COLO668 (cell line): ENCODE data around the gene P2RY11.

Experiments used
- DNase-seq: peaks from one replicate; lab custom pipeline; 2025; ENCODE audit not compliant: unreplicated experiment; lab: John Stamatoyannopoulos, UW

Gene P2RY11

DNA sequence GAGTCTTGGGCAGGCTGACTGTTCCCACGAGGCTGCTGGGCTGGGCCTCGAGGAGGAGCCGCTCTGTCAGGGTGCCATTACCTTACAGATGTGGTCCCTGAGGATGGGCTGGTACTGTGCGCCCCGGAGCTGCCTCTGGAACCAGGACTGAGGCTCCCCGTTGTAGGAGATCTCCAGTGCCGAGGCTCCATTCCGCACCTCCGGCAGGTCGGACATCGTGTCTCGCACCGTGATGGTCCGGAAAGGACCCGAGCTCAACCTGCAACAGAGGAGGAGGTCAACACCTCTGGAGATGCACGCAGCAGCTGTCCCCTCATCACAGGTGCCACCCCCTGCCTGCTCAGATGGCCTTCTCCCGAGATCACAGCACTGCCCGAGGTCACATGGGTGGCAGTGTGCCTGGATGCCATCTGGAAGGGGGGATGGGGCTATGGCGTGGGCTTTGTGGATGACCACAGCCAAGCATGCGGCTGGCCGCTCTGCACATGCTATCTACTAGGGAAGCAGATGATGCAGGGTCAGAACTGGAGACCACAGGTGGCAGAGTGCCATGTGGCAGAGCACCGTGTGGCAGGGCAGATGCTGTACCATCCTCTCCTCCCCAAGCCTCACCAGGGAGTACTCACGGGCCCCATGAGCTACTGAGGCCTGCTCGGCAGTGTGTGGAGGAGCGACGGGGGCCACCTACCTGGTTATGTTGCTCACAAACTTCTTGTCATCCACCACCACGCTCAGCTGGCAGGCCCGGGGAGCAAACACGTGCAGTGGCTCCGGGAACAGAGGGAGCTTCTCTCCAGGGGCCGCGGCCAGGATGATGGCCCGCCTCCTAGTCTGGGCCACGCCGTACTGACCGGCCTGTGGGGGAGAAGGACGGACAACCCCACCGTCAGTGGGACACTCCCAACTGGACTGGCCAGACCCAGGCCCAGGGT lies 26.5 kb downstream of the P2RY11 start:
- DNase-seq, result no peak

- DNase-seq, result no peak
Observed at GRCh38 chr19:10138879-10139795, 27.6 kb downstream of the P2RY11 start.

- no peak for DNase-seq
Observed at GRCh38 chr19:10139952-10140351, 28.5 kb downstream of the P2RY11 start.

- no peak for DNase-seq
Observed at GRCh38 chr19:10141479-10141878, 30.0 kb downstream of the P2RY11 start.

GRCh38 chr19:10141973-10142372 lies 30.5 kb downstream of the P2RY11 start:
- no peak for DNase-seq

DNA sequence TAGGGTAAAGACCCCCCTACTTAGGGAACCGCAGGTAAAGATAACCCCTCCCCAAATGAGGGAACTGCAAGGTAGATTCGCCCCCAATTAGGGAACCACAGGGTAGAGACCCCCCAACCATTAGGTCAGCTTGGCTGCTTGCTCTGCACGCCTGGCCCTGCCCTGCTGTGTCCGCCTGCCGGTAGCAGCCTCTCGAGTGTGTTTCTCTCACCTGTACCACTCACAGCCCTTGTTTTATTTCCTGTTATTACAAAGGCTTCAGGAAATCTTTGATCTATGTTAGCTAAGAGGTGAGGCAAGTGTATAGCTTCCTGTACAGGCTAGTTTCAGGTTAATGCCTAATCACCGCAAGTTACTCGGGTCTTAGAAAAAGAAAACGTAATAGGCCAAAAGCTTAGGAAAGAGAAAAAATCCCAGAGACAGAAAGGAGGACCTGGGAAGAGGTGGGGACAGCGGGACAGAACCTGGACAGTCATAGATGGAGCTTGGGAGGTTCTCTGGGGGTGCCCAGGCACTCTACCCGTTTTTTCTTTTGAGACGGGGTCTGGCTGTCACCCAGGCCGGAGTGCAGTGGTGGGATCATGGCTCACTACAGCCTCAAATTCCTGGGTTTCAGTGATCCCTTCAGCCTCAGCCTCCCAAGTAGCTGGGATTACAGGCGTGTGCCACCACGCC lies 31.3 kb downstream of the P2RY11 start:
- no peak for DNase-seq

GRCh38 chr19:10143681-10144080 lies 32.2 kb downstream of the P2RY11 start:
- no peak for DNase-seq

DNA sequence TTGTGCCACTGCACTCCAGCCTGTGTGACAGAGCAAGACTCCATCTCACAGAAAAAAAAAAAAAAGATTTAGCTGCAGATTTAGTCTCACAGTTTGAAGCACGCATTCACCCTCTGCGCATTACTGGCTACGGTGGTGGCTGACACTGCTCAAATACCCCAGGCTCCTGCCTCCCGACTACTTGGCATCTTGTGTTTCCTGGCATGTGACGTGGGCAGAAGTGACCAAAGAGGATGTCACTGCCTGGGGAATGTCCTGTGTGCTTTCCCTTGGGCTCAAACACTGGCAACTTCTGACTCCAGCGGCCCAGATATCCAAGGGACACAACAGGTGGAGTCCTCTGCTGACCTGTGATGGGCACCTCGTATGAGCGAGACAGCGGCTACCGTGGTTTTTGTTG lies 32.9 kb downstream of the P2RY11 start:
- DNase-seq, result no peak

DNA sequence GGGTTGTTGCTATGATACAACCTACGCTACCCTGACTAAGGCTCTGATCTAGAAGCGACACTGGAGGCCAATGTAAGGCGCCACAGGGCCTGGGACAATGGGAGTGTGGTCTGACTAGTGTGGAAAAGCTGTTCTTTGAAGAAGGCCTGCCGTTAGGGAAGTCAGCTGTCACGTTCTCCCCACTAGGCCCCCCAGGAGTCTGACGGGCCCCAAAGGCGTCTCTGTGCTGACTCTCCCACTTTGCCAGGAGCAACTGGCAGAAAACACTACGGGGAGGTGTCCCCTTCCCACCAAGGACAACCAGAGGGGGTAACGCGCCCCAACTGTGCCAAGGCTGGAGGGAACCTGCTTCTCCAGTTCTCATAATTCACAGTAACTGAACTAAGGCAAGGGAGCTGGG lies 33.5 kb downstream of the P2RY11 start:
- DNase-seq, result no peak

- no peak for DNase-seq
Observed at GRCh38 chr19:10146142-10146541, 34.6 kb downstream of the P2RY11 start.

DNA sequence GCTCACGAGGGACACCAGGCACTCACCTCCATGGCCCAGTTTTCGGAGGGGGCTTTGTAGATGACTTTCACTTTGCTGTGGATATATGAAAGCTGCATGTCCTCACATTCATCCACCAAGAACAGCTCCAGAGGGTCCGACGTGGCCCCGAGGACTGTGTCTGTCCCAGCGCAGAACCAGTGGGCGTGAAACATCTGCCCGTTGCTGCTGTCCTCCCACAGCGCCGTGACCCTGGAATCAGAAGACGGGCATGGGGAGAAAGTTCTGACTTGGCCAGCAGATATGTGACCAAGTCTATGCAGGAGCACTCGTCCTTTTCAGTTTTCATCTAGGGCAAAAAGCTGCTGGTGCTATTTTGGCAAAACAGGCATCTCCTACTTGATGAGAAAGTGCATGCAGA lies 37.9 kb downstream of the P2RY11 start:
- no peak for DNase-seq

GRCh38 chr19:10151521-10151920 lies 40.0 kb downstream of the P2RY11 start:
- no peak for DNase-seq

GRCh38 chr19:10152100-10152499 lies 40.6 kb downstream of the P2RY11 start:
- DNase-seq, result no peak

DNA sequence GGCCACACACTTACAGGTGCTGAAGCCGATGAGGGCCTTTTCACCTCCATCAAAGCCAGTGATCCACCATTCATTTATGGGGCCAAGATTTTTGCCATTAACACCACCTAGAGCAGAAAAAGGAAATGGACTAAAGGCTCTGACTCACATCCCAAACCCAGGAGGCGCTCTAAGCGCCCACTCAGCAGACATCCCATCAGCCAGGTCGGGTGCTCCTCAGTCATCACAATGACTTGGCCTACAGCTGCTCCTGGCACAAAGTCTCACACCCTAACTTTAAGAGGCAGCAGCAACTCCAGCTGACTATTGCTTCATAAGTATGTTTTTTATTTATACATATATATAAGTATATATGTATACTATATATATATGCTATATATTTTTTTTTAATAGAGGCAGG lies 44.3 kb downstream of the P2RY11 start:
- no peak for DNase-seq

- no peak for DNase-seq
Observed at GRCh38 chr19:10158071-10158470, 46.6 kb downstream of the P2RY11 start.

- no peak for DNase-seq
Observed at GRCh38 chr19:10158485-10158884, 47.0 kb downstream of the P2RY11 start.

DNA sequence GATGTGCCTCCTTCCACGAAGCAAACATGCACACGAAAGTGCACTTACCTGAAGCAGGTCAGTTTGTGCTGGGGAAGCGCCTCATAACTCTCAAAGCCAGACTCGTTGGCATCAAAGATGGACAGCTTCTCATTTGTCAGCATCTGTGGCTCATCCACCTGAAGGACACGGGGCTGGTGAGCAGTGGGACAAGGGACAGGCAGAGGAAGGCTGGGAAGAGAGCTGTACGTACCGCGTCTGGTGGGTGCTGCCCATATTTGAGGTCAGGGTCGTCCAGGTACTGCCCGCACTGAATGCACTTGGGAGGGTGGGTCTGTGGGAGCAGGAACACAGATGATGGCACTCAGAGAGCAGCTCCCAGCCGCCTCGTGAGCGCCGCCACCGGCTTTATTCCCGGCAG lies 48.1 kb downstream of the P2RY11 start:
- no peak for DNase-seq

GRCh38 chr19:10163536-10163935 lies 52.0 kb downstream of the P2RY11 start:
- no peak for DNase-seq
